NCI-H345 treated with DMSO at 0.1 percent for 48 hours (cell line): ENCODE measurements around the gene PNPLA6.
"Not testable (repeated sequence)": the region's sequence is repeated elsewhere in the genome, so short reads cannot be mapped to it uniquely, and the experiment has no call there.

Experiments used
- DNase-seq: peaks from one replicate; lab custom pipeline; 2025; ENCODE audit not compliant: unreplicated experiment; lab: John Stamatoyannopoulos, UW

The PNPLA6 gene

GRCh38 chr19:7529610-7530490 lies 5.7 kb upstream of the PNPLA6 start:
- no peak for DNase-seq

GRCh38 chr19:7533281-7533885 lies 2.1 kb upstream of the PNPLA6 start:
- DNase-seq = no peak

- peak; percentile 80 for DNase-seq
These were observed 1.5 kb upstream of the PNPLA6 start for GRCh38 chr19:7533925-7534480.

GRCh38 chr19:7534531-7535046 lies 928 bp upstream of the PNPLA6 start:
- peak; percentile 28 for DNase-seq

- DNase-seq = no peak
These were observed 630 bp downstream of the PNPLA6 start for GRCh38 chr19:7535998-7536695.

- DNase-seq = not testable (repeated sequence)
These were observed 3.5 kb downstream of the PNPLA6 start for GRCh38 chr19:7538990-7539389.

- DNase-seq = no peak
These were observed 4.4 kb downstream of the PNPLA6 start for GRCh38 chr19:7539827-7540425.

GRCh38 chr19:7540761-7541474 lies 5.4 kb downstream of the PNPLA6 start:
- no peak for DNase-seq

GRCh38 chr19:7541475-7541824 lies 5.9 kb downstream of the PNPLA6 start:
- no peak for DNase-seq

- DNase-seq = no peak
These were observed 6.4 kb downstream of the PNPLA6 start for GRCh38 chr19:7541828-7542443.

- no peak for DNase-seq
These were observed 7.2 kb downstream of the PNPLA6 start for GRCh38 chr19:7542556-7543348.

GRCh38 chr19:7544626-7545025 lies 9.1 kb downstream of the PNPLA6 start:
- DNase-seq = no peak

- DNase-seq = no peak
These were observed 9.8 kb downstream of the PNPLA6 start for GRCh38 chr19:7545300-7545699.

GRCh38 chr19:7545904-7546303 lies 10.4 kb downstream of the PNPLA6 start:
- no peak for DNase-seq

GRCh38 chr19:7547159-7547558 lies 11.6 kb downstream of the PNPLA6 start:
- DNase-seq = no peak

GRCh38 chr19:7549429-7550148 lies 14.1 kb downstream of the PNPLA6 start:
- no peak for DNase-seq

- no peak for DNase-seq
These were observed 14.8 kb downstream of the PNPLA6 start for GRCh38 chr19:7550169-7550770.
